Adrenal gland (tissue), 5 donors: Measurements from ENCODE around the gene CCNA2.

ENCODE experiments used
- CTCF ChIP-seq, 6 experiments: fragments of 450-650 bp in 4 of 6; fragments of 200-600 bp in 2 of 6; sonication (generic) in 1 of 6; IDR thresholded peaks; 1 replicate in 5 of 6; 2 replicates in 1 of 6; pipeline versions ENCODE4 v1.5.1 to v1.8.0; 2016 to 2021; ENCODE audit warnings: antibody characterized with exemption in 6 of 6, mild to moderate bottlenecking in 2 of 6, moderate library complexity in 1 of 6
- POLR2A ChIP-seq, 2 donors: fragments of 450-650 bp; IDR thresholded peaks; one replicate each; pipeline ENCODE4 v1.6.1; 2017; ENCODE audit warnings: antibody characterized with exemption in 2 of 2, mild to moderate bottlenecking in 2 of 2, moderate library complexity in 1 of 2
- donor health status: DM: no; HTN: no; CAD: no.

GRCh38 chr4:121817701-121818100 lies 6.0 kb downstream of the CCNA2 start:
- TF ChIP-seq POLR2A (IDR thresholded peaks at IDR 0.05) (no peak), CTCF (IDR thresholded peaks at IDR 0.05) (no peak)
